K562 (cell line): ENCODE data around the gene NCOA3. TPM values are rescaled to one million over a fixed set of nuclear protein-coding genes. Genes with fewer than 3 reads are reported as not detected.
A peak's percentile ranks its signal among the peaks of the same experiment; 100 is the strongest.

Experiments
- HIVEP1 ChIP-seq: fragments of 250-450 bp; sonication (Bioruptor Pico); IDR thresholded peaks from 2 replicates; pipeline ENCODE4 v1.4.0; 2020; ENCODE audit warnings: mild to moderate bottlenecking
- MCM3 ChIP-seq: fragments of 450-650 bp; IDR thresholded peaks from 2 replicates; pipeline ENCODE4 v1.6.1; 2016
- NCOA6 ChIP-seq: fragments of 450-650 bp; IDR thresholded peaks from 2 replicates; pipeline ENCODE4 v1.6.1; 2017; ENCODE audit warnings: mild to moderate bottlenecking
- PKNOX1 ChIP-seq: fragments of 450-650 bp; IDR thresholded peaks from 2 replicates; pipeline ENCODE4 v1.6.1; 2016
- RAD21 ChIP-seq, 2 experiments: fragments of 250-450 bp in 1 of 2; fragments of 450-650 bp in 1 of 2; sonication (Bioruptor Pico) in 1 of 2; formaldehyde crosslinking in 1 of 2; IDR thresholded peaks in 1 of 2; conservative IDR thresholded peaks in 1 of 2; 2 replicates each; pipeline versions ENCODE4 v1.4.0 to v1.8.0; 2020 to 2022; ENCODE audit warnings: mild to moderate bottlenecking in 2 of 2, moderate library complexity in 1 of 2
- ZNF12 ChIP-seq: sonication (generic); formaldehyde crosslinking; IDR thresholded peaks from 2 replicates; pipeline ENCODE4 v1.4.0; 2020; ENCODE audit warnings: mild to moderate bottlenecking, missing genetic modification reagents
- ZNF121 ChIP-seq: sonication (generic); formaldehyde crosslinking; conservative IDR thresholded peaks from 2 replicates; pipeline ENCODE4 v1.8.0; 2022; ENCODE audit warnings: missing genetic modification reagents
- ZNF696 ChIP-seq: fragments of 250-450 bp; sonication (Bioruptor Pico); conservative IDR thresholded peaks from 2 replicates; pipeline ENCODE4 v1.4.0; 2020; ENCODE audit warnings: mild to moderate bottlenecking, moderate library complexity
- polyA plus RNA-seq, 8 experiments: library from polyadenylated mRNA; depleted of rRNA in 4 of 8; stranded (reverse) in 5 of 8; unstranded in 3 of 8; fragments of >200 nt; fragmentation: Nextera tagmentation in 2 of 8; fragmentation: Illumina TruSeq in 1 of 8; extraction: Ambion mirVana in 2 of 8; extraction: Trizol in 1 of 8; gene quantifications; 2 replicates each; pipeline versions ENCODE4 v1.2.1 to v1.2.3, GENCODE V29; 2011 to 2014; ENCODE audit warnings: inconsistent platforms in 1 of 8, missing spikeins in 1 of 8
- total RNA-seq, 7 experiments: library from RNA; depleted of rRNA in 6 of 7; stranded (reverse); fragments of >200 nt in 6 of 7; fragmentation: Illumina TruSeq in 2 of 7; extraction: Trizol in 2 of 7; gene quantifications; 2 replicates each; pipeline versions ENCODE4 v1.2.1 to v1.2.3, GENCODE V29; 2011 to 2021; ENCODE audit warnings: low replicate concordance in 1 of 7
- TF ChIP-seq, protein P1 (sequence below): fragments of 250-450 bp; sonication (Bioruptor Pico); IDR thresholded peaks from 2 replicates; pipeline ENCODE4 v1.4.0; 2020
- TF ChIP-seq, protein P2 (sequence below): sonication (generic); formaldehyde crosslinking; IDR thresholded peaks from 2 replicates; pipeline ENCODE4 v1.8.1; 2023; ENCODE audit warnings: mild to moderate bottlenecking, missing genetic modification reagents
- TF ChIP-seq, protein P3 (sequence below): IDR thresholded peaks from 2 replicates; pipeline ENCODE4 v1.6.1; 2011; ENCODE audit not compliant: insufficient read length; ENCODE audit errors: extremely low read depth
- TF ChIP-seq, protein P4 (sequence below): sonication (generic); formaldehyde crosslinking; IDR thresholded peaks from 2 replicates; pipeline ENCODE4 v1.8.0; 2022; ENCODE audit warnings: mild to moderate bottlenecking, missing genetic modification reagents

Gene NCOA3
- total and polyA plus RNA-seq, 9 of the 15 experiments (the other 6 are each of a cell fraction or from before 2014, with no cell fraction given) = 3.2 to 24.3 (median 14.4) TPM

DNA sequence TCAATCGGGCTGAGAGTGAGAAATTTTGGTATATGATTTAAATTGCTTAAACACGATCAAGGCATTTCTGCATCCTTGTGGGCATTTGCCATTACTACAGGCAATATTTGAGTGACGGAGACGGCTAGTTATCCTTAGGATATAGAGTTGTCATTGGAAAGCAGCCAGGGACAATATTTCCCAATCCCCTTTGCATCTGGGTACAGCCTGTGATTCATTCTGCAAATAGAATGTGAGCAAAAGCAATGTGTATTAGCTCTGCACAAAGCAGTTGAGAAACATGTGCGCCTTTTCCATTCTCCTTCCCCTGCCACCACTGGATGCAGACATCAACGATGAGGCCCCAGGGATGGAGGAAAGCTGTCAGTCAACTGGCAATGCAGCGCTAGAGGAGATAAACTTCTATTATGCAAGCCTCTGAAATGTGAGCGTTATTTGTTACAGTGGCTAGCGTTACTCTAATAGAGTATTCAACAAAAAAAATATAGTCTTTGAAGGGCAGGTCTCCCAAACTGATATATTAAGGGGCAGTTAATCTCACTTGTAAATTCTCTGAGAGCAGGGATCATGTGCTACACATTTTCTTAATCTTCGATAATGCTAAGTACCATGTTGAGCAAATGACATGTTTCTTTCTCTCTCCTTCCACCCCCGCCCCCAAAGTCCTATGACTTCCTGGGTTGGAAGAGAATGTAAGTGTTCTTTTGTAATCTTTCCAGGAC, 37.1 kb upstream of the NCOA3 start (continued):
- TF ChIP-seq, protein P1, sequence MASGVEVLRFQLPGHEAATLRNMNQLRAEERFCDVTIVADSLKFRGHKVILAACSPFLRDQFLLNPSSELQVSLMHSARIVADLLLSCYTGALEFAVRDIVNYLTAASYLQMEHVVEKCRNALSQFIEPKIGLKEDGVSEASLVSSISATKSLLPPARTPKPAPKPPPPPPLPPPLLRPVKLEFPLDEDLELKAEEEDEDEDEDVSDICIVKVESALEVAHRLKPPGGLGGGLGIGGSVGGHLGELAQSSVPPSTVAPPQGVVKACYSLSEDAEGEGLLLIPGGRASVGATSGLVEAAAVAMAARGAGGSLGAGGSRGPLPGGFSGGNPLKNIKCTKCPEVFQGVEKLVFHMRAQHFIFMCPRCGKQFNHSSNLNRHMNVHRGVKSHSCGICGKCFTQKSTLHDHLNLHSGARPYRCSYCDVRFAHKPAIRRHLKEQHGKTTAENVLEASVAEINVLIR (CRISPR knock-in tag) = no peak
- TF ChIP-seq, protein P2, sequence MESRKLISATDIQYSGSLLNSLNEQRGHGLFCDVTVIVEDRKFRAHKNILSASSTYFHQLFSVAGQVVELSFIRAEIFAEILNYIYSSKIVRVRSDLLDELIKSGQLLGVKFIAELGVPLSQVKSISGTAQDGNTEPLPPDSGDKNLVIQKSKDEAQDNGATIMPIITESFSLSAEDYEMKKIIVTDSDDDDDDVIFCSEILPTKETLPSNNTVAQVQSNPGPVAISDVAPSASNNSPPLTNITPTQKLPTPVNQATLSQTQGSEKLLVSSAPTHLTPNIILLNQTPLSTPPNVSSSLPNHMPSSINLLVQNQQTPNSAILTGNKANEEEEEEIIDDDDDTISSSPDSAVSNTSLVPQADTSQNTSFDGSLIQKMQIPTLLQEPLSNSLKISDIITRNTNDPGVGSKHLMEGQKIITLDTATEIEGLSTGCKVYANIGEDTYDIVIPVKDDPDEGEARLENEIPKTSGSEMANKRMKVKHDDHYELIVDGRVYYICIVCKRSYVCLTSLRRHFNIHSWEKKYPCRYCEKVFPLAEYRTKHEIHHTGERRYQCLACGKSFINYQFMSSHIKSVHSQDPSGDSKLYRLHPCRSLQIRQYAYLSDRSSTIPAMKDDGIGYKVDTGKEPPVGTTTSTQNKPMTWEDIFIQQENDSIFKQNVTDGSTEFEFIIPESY (CRISPR knock-in tag) = no peak
- TF ChIP-seq PKNOX1 (peak; percentile 97), HIVEP1 (CRISPR knock-in tag) (no peak), ZNF696 (CRISPR knock-in tag) (no peak), RAD21 (CRISPR knock-in tag; conservative IDR thresholded peaks at IDR 0.05 in 1 of 2, IDR thresholded peaks at IDR 0.05 in 1 of 2) (peak in 1 of 2 experiments; percentile 7; a peak in 1 of 4 replicates), ZNF12 (CRISPR knock-in tag) (no peak), NCOA6 (no peak), MCM3 (no peak), ZNF121 (CRISPR knock-in tag) (no peak)
- TF ChIP-seq, protein P3, sequence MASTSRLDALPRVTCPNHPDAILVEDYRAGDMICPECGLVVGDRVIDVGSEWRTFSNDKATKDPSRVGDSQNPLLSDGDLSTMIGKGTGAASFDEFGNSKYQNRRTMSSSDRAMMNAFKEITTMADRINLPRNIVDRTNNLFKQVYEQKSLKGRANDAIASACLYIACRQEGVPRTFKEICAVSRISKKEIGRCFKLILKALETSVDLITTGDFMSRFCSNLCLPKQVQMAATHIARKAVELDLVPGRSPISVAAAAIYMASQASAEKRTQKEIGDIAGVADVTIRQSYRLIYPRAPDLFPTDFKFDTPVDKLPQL = no peak
- TF ChIP-seq, protein P4, sequence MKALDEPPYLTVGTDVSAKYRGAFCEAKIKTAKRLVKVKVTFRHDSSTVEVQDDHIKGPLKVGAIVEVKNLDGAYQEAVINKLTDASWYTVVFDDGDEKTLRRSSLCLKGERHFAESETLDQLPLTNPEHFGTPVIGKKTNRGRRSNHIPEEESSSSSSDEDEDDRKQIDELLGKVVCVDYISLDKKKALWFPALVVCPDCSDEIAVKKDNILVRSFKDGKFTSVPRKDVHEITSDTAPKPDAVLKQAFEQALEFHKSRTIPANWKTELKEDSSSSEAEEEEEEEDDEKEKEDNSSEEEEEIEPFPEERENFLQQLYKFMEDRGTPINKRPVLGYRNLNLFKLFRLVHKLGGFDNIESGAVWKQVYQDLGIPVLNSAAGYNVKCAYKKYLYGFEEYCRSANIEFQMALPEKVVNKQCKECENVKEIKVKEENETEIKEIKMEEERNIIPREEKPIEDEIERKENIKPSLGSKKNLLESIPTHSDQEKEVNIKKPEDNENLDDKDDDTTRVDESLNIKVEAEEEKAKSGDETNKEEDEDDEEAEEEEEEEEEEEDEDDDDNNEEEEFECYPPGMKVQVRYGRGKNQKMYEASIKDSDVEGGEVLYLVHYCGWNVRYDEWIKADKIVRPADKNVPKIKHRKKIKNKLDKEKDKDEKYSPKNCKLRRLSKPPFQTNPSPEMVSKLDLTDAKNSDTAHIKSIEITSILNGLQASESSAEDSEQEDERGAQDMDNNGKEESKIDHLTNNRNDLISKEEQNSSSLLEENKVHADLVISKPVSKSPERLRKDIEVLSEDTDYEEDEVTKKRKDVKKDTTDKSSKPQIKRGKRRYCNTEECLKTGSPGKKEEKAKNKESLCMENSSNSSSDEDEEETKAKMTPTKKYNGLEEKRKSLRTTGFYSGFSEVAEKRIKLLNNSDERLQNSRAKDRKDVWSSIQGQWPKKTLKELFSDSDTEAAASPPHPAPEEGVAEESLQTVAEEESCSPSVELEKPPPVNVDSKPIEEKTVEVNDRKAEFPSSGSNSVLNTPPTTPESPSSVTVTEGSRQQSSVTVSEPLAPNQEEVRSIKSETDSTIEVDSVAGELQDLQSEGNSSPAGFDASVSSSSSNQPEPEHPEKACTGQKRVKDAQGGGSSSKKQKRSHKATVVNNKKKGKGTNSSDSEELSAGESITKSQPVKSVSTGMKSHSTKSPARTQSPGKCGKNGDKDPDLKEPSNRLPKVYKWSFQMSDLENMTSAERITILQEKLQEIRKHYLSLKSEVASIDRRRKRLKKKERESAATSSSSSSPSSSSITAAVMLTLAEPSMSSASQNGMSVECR (CRISPR knock-in tag) = no peak
